ENCODE data around the gene SCLT1. TPM values are rescaled to one million over a fixed set of nuclear protein-coding genes. Genes with fewer than 3 reads are reported as not detected.

Gene SCLT1
- total RNA-seq, 1 experiment from 2014 or later = 24.1 TPM

GRCh38 chr4:128854433-128854832 lies 238.9 kb downstream of the SCLT1 start:
- H3K36me3 ChIP-seq (ENCODE audit: insufficient read depth, low read length, poor library complexity, severe bottlenecking) = peaks cover 88% of the 10 kb centered on the region
- CTCF ChIA-PET = no interaction called here
- H3K4me3 ChIP-seq (ENCODE audit: low read depth, low read length, poor library complexity, severe bottlenecking) = no peak overlapping the region
- POLR2A ChIA-PET (ENCODE audit: low non-redundant PET) = interaction anchor here (0.7 kb wide), 2 partner anchors 13 to 508 kb away, joined by 3 read pairs; no protein-coding TSS in a partner anchor
- H3K9me3 ChIP-seq (ENCODE audit: low read depth, low read length, poor library complexity, severe bottlenecking) = no peaks in the 10 kb centered on the region
- no peaks in the 10 kb centered on the region for H3K27me3 ChIP-seq (replicated peaks; ENCODE audit: insufficient read depth, low read depth, low read length, poor library complexity)
- no peak overlapping the region for H3K27ac ChIP-seq (ENCODE audit: low read depth, low read length, poor library complexity, severe bottlenecking)
- DNase-seq (ENCODE audit: low spot score) = no peak
- intact Hi-C loops (cut with micrococcal nuclease; ENCODE audit: unreplicated experiment) = no loop called here
- TF ChIP-seq EZH2 (IDR thresholded peaks at IDR 0.05; ENCODE audit: borderline replicate concordance, low read depth, low read length, poor library complexity, severe bottlenecking) (no peak), CTCF (conservative IDR thresholded peaks at IDR 0.05; ENCODE audit: low read depth, low read length) (no peak)
- BruUV-seq (replicated peaks) = no TSS peak
- H3K4me1 ChIP-seq (ENCODE audit: insufficient read depth, low read length, poor library complexity, severe bottlenecking) = no peaks in the 10 kb centered on the region

- Histone ChIP-seq H3K4me3 (ENCODE audit: low read depth, low read length, poor library complexity, severe bottlenecking) (no peak overlapping the region), H3K27ac (ENCODE audit: low read depth, low read length, poor library complexity, severe bottlenecking) (no peak overlapping the region), H3K27me3 (replicated peaks; ENCODE audit: insufficient read depth, low read depth, low read length, poor library complexity) (no peaks in the 10 kb centered on the region), H3K36me3 (ENCODE audit: insufficient read depth, low read length, poor library complexity, severe bottlenecking) (peaks cover 95% of the 10 kb centered on the region), H3K4me1 (ENCODE audit: insufficient read depth, low read length, poor library complexity, severe bottlenecking) (no peaks in the 10 kb centered on the region), H3K9me3 (ENCODE audit: low read depth, low read length, poor library complexity, severe bottlenecking) (no peaks in the 10 kb centered on the region)
- no TSS peak for BruUV-seq (replicated peaks)
- CTCF ChIA-PET = no interaction called here
- TF ChIP-seq EZH2 (IDR thresholded peaks at IDR 0.05; ENCODE audit: borderline replicate concordance, low read depth, low read length, poor library complexity, severe bottlenecking) (no peak), CTCF (conservative IDR thresholded peaks at IDR 0.05; ENCODE audit: low read depth, low read length) (no peak)
- DNase-seq (ENCODE audit: low spot score) = no peak
- POLR2A ChIA-PET (ENCODE audit: low non-redundant PET) = no interaction called here
- intact Hi-C loops (cut with micrococcal nuclease; ENCODE audit: unreplicated experiment) = no loop called here
Observed at GRCh38 chr4:128853741-128854140, 239.6 kb downstream of the SCLT1 start.

GRCh38 chr4:128850252-128850651 lies 243.1 kb downstream of the SCLT1 start:
- no peak overlapping the region for H3K4me3 ChIP-seq (ENCODE audit: low read depth, low read length, poor library complexity, severe bottlenecking)
- H3K27ac ChIP-seq (ENCODE audit: low read depth, low read length, poor library complexity, severe bottlenecking) = no peak overlapping the region
- intact Hi-C loops (cut with micrococcal nuclease; ENCODE audit: unreplicated experiment) = no loop called here
- TF ChIP-seq EZH2 (IDR thresholded peaks at IDR 0.05; ENCODE audit: borderline replicate concordance, low read depth, low read length, poor library complexity, severe bottlenecking) = no peak
- TF ChIP-seq CTCF (conservative IDR thresholded peaks at IDR 0.05; ENCODE audit: low read depth, low read length) = no peak
- ChIA-PET CTCF (no interaction called here), POLR2A (ENCODE audit: low non-redundant PET) (no interaction called here)
- no peaks in the 10 kb centered on the region for H3K27me3 ChIP-seq (replicated peaks; ENCODE audit: insufficient read depth, low read depth, low read length, poor library complexity)
- no peaks in the 10 kb centered on the region for H3K4me1 ChIP-seq (ENCODE audit: insufficient read depth, low read length, poor library complexity, severe bottlenecking)
- no peak for DNase-seq (ENCODE audit: low spot score)
- peaks cover 81% of the 10 kb centered on the region for H3K36me3 ChIP-seq (ENCODE audit: insufficient read depth, low read length, poor library complexity, severe bottlenecking)
- BruUV-seq (replicated peaks) = no TSS peak
- H3K9me3 ChIP-seq (ENCODE audit: low read depth, low read length, poor library complexity, severe bottlenecking) = no peaks in the 10 kb centered on the region

All from A673 (cell line).